HepG2 (cell line): ENCODE measurements around the gene AUH. TPM values are rescaled to one million over a fixed set of nuclear protein-coding genes. Genes with fewer than 3 reads are reported as not detected.

Experiments used
- CEBPG ChIP-seq: IDR thresholded peaks from 2 replicates; pipeline ENCODE4 v1.6.1; 2016
- E2F5 ChIP-seq: sonication (generic); formaldehyde crosslinking; conservative IDR thresholded peaks from 2 replicates; pipeline ENCODE4 v1.4.0; 2020; ENCODE audit warnings: missing genetic modification reagents
- FOXA1 ChIP-seq, 2 experiments: fragments of 450-650 bp in 1 of 2; sonication (generic) in 1 of 2; formaldehyde crosslinking in 1 of 2; IDR thresholded peaks; 2 replicates each; pipeline versions ENCODE4 v1.4.0 to v1.6.1; 2016 to 2020; ENCODE audit warnings: missing genetic modification reagents in 1 of 2
- HMGA1 ChIP-seq: sonication (generic); formaldehyde crosslinking; conservative IDR thresholded peaks from 2 replicates; pipeline ENCODE4 v1.4.0; 2020; ENCODE audit warnings: missing genetic modification reagents
- MLX ChIP-seq: IDR thresholded peaks from 2 replicates; pipeline ENCODE4 v1.6.1; 2016
- PRMT3 ChIP-seq: sonication (generic); formaldehyde crosslinking; IDR thresholded peaks from 2 replicates; pipeline ENCODE4 v1.8.1; 2022; ENCODE audit warnings: low read depth, mild to moderate bottlenecking, moderate library complexity, missing genetic modification reagents, borderline replicate concordance
- TGIF2 ChIP-seq: IDR thresholded peaks from 2 replicates; pipeline ENCODE4 v1.6.1; 2016; ENCODE audit warnings: control low read depth, missing compliant biosample characterization
- XRCC5 ChIP-seq: fragments of 200-400 bp; formaldehyde crosslinking; optimal IDR thresholded peaks from 2 replicates; pipeline ENCODE3; 2017; ENCODE audit warnings: mild to moderate bottlenecking, low read length
- ZNF275 ChIP-seq: sonication (generic); formaldehyde crosslinking; IDR thresholded peaks from 2 replicates; pipeline ENCODE4 v1.8.0; 2022; ENCODE audit warnings: missing genetic modification reagents, mild to moderate bottlenecking, inconsistent platforms, borderline replicate concordance
- polyA plus RNA-seq, 8 experiments: library from polyadenylated mRNA; depleted of rRNA in 3 of 8; stranded (reverse) in 7 of 8; unstranded in 1 of 8; fragments of >200 nt; fragmentation: Illumina TruSeq in 4 of 8; extraction: Trizol in 4 of 8; gene quantifications; 2 replicates each; pipeline versions ENCODE4 v1.2.1 to v1.2.3, GENCODE V29; 2011 to 2016; ENCODE audit warnings: low read depth in 4 of 8, missing spikeins in 1 of 8, mixed read lengths in 1 of 8; ENCODE audit not compliant: insufficient read depth in 1 of 8
- total RNA-seq, 5 experiments: library from RNA; depleted of rRNA; stranded (reverse); fragments of >200 nt; fragmentation: Illumina TruSeq; extraction: Trizol; gene quantifications; 2 replicates each; pipeline ENCODE4 v1.2.3, GENCODE V29; 2016; ENCODE audit warnings: low read depth in 1 of 5
- TF ChIP-seq, protein P1 (sequence below): sonication (generic); formaldehyde crosslinking; IDR thresholded peaks from 2 replicates; pipeline ENCODE4 v1.5.0; 2020; ENCODE audit warnings: missing genetic modification reagents, mild to moderate bottlenecking, borderline replicate concordance
- TF ChIP-seq, protein P2 (sequence below): sonication (generic); formaldehyde crosslinking; IDR thresholded peaks from 2 replicates; pipeline ENCODE4 v1.8.1; 2023; ENCODE audit warnings: mild to moderate bottlenecking, moderate library complexity, missing genetic modification reagents

Gene AUH
- total and polyA plus RNA-seq, 2 of the 13 experiments (the other 11 are each of a cell fraction or from before 2014, with no cell fraction given) = 25.8 to 31.9 TPM

GRCh38 chr9:91231619-91232018 lies 130.1 kb downstream of the AUH start (continued):
- TF ChIP-seq, protein P1, sequence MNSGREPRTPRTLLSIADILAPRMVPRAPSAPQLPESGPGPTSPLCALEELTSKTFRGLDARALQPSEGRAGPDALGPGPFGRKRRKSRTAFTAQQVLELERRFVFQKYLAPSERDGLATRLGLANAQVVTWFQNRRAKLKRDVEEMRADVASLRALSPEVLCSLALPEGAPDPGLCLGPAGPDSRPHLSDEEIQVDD (CRISPR knock-in tag) = no peak
- TF ChIP-seq TGIF2 (CRISPR knock-in tag) = no peak
- TF ChIP-seq, protein P2, sequence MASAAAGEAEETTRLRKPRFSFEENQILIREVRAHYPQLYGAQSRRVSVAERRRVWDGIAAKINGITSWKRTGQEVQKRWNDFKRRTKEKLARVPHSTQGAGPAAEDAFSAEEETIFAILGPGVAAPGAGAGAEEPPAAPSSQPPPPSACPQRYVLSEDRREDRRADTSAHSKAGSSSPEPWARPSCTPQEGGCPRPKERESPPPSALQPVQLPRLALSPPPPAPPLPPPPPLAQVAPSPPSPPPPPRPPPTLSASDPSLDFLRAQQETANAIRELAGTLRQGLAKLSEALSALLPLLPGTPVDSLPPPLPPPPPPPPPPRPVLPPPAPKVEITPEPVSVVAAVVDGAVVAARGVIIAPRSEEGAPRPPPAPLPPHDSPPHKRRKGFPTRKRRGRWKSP = no peak
- no peak for TF ChIP-seq E2F5
- TF ChIP-seq ZNF275 (CRISPR knock-in tag) = no peak
- TF ChIP-seq FOXA1 (IDR thresholded peaks at IDR 0.05) = no peak
- TF ChIP-seq FOXA1 (CRISPR knock-in tag; IDR thresholded peaks at IDR 0.05) = no peak
- peak; percentile 26; the same call in 1 of the 2 replicates for TF ChIP-seq CEBPG (CRISPR knock-in tag)
- TF ChIP-seq XRCC5 = no peak
- no peak for TF ChIP-seq HMGA1 (CRISPR knock-in tag)
- TF ChIP-seq MLX (CRISPR knock-in tag) = no peak
- TF ChIP-seq PRMT3 = no peak
